Measurements from ENCODE around the gene HMGB1.

GRCh38 chr13:30429235-30429634 is 36.5 kb downstream of the HMGB1 start:
- TF ChIP-seq POLR2A (IDR thresholded peaks at IDR 0.05; ENCODE audit: extremely low read depth, insufficient read length) (no peak), CTCF (IDR thresholded peaks at IDR 0.05; ENCODE audit: low read depth, low read length) (no peak), MAX (IDR thresholded peaks at IDR 0.05; ENCODE audit: low read depth, low read length) (no peak), MYC (IDR thresholded peaks at IDR 0.05; ENCODE audit: low read depth, low read length) (no peak)
